NCI-H524 (cell line): ENCODE measurements around the gene KATNAL1.
"Not testable (repeated sequence)": the region's sequence is repeated elsewhere in the genome, so short reads cannot be mapped to it uniquely, and the experiment has no call there.

Experiments used
- DNase-seq, 2 experiments: peaks; one replicate each; lab custom pipeline; 2025; lab: John Stamatoyannopoulos, UW

KATNAL1 gene

DNA sequence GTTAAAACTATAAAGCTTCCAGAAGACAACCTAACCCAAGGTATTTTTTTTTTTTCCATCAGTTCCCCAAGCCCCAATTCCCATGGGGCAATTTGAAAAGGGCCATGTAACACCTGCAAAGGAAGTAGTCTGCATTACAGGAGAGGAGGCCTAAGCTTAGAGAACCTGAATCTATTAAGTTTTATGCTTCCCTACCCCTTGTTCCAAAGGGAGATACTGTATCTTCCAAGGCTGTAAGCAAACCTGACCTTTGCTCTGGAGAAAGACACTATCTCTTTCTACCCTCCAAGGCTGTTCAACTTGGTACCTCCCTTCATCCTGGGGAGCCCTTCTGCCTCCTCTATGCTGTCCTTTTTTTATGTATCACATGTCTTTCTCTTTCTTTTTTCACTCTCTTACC is 15.0 kb downstream of the KATNAL1 start:
- no peak for DNase-seq

DNA sequence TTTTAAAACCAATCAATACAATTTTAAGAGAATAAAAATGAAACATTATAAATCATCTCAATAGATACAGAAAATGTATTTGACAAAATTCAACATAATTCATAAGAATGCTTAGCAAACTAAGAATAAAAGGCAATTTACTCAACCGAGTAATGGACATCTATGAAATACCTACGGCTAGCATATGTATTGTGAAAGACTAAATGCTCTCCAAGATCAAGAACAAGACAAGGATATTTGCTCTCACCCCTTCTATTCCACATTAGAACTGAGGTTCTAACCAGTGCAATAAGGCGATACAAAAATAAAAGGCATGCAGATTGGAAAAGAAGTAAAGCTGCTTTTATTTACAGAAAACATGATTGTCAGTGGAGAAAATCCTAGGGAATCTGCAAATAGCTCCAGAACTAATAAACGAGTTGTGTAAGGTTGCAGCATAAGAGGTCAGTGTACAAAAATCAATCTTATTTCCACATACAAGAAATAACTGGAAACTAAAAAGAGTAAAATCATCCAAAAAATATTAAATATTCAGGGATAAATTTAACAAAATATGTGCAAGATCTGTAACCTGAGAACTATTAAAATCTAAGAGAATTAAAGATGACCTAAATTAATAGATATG is 16.4 kb downstream of the KATNAL1 start:
- no peak for DNase-seq

DNA sequence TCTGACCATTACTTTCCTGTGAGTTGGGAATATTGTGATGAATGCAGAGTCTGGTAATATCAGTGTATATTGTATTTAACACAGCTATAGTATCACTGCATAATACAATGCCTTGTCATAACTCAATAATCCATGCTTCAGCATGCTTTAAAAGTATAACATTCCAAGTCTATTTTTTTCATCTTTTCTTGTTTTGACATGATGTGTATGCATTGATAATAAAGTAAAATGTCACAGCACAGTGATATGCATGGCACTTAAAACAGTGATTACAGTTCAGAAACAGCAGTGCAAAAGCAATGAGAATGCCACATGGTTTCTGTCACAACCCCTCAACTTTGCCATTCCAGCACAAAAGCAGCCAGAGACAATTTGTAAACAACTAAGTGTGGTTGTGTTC is 17.8 kb downstream of the KATNAL1 start:
- DNase-seq, result no peak

DNA sequence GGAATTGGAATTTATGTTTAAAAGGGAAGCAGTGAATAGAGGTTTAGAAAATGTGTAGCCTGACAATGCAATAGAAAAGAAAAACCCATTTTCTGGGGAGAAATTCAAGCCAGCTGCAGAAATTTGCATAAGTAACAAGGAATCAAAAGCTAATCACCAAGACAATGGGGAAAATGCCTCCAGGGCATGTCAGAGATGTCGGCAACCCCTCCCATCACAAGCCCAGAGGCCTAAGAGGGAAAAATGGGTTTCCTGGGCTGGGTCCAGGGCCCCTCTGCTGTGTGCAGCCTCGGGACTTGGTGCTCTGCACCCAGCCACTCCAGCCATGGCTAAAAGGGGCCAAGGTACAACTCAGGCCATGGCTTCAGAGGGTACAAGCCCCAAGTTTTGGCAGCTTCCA is 21.3 kb downstream of the KATNAL1 start:
- not testable (repeated sequence) for DNase-seq

DNA sequence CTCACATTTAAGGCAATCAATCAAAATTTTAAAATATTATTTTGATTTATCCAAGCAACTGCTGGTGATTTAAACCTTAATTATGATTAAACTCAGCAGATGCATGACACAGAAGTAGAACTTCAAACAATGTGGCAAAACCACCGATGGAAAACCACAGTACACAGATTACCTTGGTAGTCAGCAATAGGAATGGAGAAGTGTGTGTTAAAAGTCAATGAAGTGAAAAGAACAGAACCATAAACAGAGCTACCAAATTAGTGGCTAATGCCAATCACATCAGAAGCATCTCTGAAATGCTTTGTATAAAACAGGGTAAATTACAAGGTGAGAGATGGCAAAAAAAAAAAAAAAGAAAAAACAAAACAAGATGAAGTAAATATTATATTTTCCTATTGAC is 31.2 kb downstream of the KATNAL1 start:
- DNase-seq, result no peak

DNA sequence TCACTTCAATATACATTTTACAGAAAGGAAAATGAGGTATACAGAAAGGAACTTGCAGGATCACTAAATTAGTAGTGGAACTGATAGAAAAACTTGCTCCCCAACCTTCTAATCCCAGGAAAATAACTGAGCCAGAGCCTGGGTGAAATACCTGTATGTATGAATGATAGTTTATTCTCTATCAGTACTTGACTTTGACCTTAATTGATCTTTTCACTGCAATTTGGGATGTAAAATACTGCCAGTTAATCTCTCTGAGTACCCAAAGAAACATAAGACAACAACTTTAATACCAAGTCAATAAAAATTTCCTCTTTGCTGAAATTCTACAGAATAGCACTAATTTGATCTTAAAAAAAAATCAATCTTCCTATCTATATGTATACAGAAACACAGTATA is 33.3 kb downstream of the KATNAL1 start:
- DNase-seq, result no peak

DNA sequence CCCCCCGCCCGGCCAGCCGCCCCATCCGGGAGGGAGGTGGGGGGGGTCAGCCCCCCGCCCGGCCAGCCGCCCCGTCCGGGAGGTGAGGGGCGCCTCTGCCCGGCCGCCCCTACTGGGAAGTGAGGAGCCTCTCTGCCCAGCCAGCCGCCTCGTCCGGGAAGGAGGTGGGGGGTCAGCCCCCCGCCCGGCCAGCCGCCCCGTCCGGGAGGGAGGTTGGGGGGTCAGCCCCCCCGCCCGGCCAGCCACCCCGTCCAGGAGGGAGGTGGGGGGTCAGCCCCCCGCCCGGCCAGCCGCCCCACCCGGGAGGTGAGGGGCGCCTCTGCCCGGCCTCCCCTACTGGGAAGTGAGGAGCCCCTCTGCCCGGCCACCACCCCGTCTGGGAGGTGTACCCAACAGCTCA is 37.3 kb downstream of the KATNAL1 start:
- not testable (repeated sequence) for DNase-seq

DNA sequence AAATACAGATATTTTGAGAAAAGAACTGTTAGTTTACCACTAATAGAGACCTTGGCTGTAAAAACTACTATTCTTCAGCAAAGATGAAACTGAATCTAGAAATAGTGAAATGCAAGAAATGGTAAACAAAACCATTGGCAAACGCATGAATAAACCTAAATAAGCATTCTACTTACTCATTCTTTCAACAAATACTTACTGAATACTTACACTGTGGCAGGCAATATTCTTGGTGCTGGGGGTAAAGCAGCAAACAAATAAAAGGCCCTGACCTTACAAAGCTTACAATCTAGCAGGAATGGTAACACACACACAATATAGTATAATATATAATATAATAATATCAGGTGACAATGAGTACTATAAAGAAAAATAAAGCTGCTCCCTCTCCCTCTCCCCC is 38.7 kb downstream of the KATNAL1 start:
- no peak for DNase-seq

DNA sequence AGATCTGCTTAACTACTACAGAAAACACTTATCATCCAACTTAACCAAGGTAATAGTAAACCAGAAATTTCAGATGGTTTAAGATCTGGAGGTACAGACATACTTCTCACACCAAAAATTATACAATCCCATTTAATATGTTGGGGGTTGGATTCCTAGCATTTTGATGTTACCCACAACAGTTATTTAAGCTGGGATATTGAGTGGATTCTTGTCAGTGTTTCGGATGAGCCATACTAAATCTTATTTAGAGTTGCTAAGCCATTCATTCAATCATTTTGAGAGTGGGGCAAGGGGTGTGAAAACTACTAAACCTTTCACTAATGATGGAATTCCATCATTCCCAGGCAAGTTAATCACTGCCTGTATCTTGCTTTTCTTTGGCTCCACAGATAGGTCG is 40.6 kb downstream of the KATNAL1 start:
- DNase-seq, result no peak

DNA sequence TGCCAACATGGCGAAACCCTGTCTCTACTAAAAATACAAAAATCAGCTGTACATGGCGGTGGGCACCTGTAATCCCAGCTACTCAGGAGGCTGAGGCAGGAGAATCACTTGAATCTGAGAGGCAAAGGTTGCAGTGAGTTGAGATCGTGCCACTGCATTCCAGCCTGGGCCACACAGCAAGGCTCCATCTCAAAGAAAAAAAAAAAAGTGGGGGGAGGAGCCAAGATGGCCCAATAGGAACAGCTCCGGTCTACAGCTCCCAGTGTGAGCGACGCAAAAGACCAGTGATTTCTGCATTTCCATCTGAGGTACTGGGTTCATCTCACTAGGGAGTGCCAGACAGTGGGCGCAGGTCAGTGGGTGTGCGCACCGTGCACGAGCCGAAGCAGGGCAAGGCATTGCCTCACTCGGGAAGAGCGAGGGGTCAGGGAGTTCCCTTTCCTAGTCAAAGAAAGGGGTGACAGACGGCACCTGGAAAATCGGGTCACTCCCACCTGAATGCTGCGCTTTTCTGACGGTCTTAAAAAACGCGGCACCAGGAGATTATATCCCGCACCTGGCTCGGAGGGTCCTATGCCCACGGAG is 48.1 kb downstream of the KATNAL1 start:
- not testable (repeated sequence) for DNase-seq

DNA sequence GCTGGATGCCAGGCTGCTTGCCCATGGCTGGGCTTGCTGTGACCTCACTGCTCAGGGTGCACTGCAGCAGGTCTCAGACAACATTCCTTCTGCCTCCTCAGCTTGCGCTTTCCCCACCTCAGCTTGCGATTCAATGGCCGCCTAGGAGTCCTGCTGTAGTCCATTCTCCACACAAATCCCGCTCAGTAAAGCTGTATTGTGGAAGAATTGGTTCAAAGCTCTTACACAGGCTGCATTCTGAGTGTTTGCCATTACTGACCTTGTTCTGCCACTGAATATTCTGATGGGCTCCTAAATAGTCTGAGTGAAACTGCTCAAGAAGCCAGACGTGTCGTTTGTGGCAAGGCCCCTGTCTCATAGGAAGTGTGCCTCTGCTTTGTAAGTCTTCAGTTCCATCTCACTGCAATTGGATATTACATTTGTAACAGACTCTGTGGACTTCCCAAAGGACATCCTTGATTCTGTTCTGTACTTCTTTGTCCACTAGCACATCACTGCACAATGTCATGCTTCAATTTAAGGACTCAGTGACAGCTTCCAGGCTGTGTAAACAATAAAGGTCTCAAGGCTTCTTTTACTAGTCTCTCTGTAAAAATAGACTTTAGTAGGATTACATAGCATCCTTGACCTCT is 49.8 kb downstream of the KATNAL1 start:
- peak in 1 of 2 experiments; percentile 20 for DNase-seq

DNA sequence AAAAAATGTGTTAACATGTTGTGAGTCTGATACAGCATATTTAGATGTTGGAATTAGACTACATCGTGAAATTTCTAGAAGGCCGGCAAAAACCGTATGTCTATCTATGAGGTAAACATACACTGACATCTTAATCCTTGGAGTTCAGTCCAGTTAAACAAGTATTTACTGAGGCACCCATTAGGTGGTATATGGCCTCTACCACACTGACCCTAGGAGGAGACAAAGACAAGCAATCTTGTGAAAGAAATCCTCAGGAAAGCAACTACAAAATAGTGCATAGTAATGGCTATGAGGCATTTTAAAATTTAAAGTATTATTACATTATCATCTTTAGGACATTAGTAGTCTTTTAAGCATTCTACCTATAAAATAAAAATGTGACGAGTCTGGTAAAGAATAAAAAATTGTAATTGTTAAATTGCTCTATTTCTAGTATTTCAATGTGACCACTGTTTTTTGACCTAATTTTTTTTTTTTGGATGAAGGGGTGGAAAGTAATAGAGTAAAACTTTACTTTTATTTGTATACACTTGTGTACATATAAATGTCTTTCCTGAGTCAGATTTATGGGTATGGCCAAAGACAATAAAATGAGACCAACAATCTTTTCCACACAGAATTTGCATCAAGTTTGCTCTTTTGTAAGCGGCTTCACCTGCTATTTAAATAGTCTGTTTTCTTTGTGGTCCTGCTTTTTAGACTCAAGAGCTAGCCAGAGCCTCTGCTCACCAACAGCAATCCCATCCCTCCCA is 50.5 kb downstream of the KATNAL1 start:
- DNase-seq, result peak in 1 of 2 experiments; percentile 62

DNA sequence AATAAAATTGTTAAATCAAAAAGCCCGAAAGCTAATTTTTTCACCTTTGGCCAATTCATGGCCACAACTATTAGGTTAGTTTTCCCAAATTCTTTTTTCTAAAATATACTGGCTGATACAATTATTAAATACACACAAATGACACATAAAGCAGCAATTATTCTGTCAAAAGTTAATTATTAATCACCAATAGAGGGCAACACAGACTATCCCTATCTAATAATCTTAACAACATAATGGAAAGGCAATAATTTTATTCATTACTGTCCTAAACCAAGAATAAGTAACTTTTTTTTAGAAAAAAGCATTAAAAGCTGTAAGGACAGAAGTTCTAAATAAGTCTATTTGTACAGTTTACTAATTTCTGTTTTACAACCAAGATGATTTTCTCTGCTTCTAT is 51.7 kb downstream of the KATNAL1 start:
- peak in 1 of 2 experiments; percentile 36 for DNase-seq

DNA sequence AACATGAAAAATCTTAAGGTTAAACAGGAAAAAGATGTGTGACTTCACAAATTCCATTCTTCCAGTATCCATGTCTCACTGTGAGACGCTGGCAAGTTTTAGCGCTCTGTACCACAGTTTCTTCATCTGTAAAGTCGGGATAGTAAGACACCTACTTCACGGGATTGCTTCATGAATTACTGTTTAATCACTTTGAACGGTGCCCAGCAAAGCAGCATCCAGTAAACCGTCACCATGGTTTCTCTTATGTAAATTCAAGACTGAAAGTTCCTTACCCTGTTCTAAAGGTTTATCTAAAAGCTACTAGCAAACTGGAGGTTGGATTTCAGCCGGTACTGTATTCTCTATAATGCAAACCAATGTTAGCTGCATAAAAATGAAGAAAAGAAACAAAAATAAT is 53.5 kb downstream of the KATNAL1 start:
- DNase-seq, result no peak

DNA sequence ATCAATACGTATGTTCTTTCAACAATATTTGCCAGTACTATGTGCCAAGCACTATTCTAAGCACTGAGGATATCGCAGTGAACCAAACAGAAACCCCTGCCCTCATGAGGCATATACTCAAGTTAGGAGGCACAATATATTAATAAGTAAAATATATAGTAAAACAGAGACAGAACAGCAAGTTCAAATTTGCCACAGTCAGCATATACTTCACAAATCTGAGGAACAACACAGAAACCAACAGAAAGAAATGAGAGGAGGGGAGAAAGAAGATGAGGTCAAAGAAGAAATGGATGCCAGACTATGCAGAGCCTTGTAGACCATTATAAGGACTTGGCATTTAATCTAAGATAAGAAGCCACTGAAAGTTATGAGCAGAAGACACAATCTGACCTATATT is 59.9 kb downstream of the KATNAL1 start:
- DNase-seq, result no peak

DNA sequence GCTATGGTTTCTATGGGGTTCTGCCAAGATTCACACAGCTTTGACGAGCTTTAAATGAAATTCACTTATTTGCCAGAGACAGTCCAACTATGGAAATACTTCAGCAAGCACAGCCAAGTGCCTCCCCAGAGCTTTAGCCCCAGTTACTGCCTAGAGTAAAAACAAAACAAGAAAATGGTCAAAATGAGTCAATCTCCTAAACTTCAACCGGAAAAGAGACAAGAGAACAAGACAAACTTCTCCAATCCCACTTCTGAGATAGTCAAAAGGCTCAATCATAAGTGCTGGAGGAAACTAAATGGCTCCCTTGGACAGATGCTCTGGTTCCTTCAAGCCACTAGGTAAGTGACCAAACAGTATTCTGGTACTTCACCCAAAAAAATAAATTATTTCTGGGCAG is 65.8 kb downstream of the KATNAL1 start:
- DNase-seq, result no peak

DNA sequence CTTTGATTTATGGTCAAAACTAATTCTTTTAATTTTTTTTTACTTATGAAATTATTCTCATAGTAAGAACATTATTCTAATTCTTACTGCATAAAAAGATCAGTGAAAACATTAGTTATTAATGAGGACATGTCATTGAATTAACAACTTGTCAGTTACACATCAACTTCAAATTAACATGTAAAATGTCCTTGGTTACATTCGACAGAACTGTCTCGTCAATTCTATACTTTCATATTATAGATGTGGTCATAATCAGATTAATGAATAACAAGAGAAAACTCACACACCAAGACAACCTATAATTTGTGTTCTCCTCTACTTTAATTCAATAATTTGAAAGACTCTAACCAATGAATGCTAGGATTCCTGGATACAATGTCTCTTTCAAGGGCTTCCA is 66.7 kb downstream of the KATNAL1 start:
- no peak for DNase-seq

DNA sequence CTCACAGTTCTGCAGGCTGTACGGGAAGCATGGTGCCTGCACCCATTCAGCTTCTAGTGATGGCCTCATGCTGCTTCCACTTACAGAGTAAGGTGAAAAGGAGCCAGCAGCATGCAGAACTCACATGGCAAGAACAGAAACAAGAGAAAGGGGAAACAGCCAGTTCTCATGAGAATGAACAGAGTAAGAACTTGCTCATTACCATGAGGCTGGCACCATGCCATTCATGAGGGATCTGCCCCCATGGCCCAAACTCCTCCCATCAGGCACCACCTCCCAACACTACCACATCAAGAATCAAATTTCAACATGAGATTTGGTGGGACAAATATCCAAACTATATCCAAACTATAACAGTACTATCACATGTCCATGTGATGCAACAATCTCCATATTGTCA is 72.1 kb downstream of the KATNAL1 start:
- no peak for DNase-seq

DNA sequence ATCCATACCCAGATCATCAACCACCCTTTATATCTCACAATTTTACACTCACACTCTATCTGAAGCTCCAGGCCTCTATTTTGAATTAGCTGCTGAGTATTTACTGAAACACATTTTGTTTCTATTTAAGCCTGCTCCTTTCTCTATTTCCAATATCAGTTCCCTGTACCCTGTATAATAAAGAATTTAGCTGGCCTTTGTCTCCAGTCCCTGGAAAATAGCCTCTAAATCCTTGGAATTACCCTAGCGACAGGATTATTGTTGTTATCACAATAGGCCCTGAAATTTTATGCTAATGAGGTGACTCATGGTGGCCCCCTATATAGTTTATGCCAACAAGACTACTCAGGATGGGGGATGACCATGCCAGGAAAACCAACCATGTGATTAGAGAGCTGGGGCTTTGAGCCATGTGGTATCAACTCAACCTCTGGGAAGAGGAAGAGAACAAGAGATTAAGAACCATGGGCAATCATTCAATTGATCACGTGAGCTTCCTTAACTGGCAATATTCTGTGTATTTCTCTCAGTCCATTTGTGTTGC is 72.7 kb downstream of the KATNAL1 start:
- no peak for DNase-seq

DNA sequence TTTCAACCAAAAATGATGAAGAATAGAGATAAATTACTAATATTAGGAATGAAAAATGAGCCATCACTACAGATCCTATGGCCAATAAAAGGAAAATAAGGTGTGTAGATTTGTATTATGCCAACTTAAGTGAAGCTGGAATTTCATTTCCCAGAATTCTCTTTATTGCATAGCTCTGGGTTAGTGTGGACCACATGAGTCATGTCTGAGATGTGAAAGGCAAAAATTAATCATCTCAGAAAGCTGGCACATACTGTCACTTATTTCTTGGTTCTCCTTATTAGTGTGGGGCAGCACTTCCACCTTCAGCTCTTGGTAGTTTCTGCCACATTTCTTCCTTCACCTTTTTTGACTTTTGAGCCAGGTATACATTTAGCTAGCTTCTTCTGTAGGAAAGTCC is 82.6 kb downstream of the KATNAL1 start:
- DNase-seq, result no peak

DNA sequence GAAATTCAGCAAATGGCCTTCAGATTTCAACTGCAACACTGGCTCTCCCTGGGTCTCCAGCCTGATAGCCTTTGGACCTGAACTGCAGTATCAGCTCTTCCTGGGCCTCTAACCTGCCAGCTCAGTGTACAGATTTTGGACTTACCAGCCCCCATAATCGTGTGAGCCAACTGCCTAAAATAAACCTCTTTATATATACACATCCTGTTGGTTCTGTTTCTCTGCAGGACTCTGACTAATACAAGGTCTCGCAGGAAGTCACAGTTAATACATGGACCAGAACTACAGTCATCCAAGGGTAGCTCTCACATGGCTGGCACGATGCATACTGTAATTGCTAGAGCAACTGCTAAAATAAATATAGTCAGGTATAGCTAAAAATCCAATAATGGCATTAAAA is 85.1 kb downstream of the KATNAL1 start:
- no peak for DNase-seq

DNA sequence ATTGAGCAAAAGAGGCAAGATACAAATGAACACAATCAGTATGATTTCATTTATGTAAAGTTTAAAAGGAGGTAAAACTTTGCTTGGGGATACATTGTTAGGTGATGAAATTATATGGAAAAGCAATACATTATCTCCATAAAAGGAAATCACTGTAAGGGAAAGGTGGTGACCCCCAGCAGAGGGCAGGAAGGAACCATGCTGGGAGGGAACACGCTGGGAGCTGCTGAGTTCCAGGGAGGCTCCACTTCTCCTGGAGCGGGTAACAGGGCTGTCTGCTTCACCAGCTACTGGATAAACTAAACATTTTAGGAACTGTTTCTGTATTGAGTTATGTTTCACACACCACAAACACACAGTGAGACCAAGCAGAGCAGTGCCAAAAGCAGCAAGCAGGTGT is 91.2 kb downstream of the KATNAL1 start:
- DNase-seq, result peak; percentile 30 to 43

DNA sequence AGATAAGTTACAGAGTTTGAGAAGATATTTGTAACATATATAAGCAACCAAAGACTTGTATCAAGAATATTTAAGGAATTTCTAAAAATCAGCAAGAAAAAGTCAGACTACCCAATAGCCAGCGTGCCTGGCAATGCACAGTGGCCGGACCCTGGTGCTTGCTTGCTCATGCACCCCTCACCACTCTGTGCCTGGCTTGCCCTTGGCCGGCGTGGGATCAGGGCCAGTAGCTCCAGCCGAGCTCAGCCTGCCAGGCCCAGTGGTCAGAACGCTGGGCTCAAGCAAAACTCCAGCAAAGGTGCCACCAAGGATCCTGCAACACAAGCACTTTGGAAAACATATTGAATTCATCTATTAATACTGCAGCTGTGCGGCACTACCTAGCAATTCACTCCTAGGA is 95.1 kb downstream of the KATNAL1 start:
- no peak for DNase-seq
